Stimulated activated CD4-positive, alpha-beta T cell treated with anti-CD3 and anti-CD28 coated beads, Interleukin-12 subunit alpha, Interleukin-12 subunit beta, amount 100 ng/mL, for 48 hours (primary cell): ENCODE measurements around the gene CLK2.
"Not testable (repeated sequence)": the region's sequence is repeated elsewhere in the genome, so short reads cannot be mapped to it uniquely, and the experiment has no call there.

Experiments used
- DNase-seq, 3 donors: peaks; one replicate each; pipeline ENCODE4 v3.0.0-alpha.2; 2020; ENCODE audit warnings: low read depth in 2 of 3, low spot score in 1 of 3

CLK2 gene

GRCh38 chr1:155297384-155297783, 24.1 kb upstream of the CLK2 start:
- no peak for DNase-seq

DNA sequence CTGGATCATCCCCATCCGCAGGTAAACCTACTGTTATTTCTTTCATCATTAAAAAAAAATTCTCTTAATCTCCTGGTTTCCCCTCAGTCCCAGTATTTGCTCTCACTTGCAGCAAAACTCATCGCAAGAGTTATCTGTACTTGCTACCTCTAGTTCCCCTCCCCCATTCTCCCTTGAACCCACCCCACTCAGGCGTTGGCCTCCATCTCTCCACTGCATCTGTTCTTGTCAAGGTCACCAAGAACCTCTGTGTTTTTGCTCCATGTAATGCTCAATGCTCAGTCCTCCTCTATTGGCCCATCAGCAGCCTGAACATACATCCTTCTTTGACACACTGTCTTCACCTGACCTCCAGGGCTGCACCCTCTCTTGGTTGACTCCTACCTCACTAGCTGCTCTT, 23.4 kb upstream of the CLK2 start:
- DNase-seq = no peak

- DNase-seq = no peak
Observed at GRCh38 chr1:155295942-155296267, 22.6 kb upstream of the CLK2 start.

GRCh38 chr1:155295183-155295941, 22.1 kb upstream of the CLK2 start:
- no peak for DNase-seq

DNA sequence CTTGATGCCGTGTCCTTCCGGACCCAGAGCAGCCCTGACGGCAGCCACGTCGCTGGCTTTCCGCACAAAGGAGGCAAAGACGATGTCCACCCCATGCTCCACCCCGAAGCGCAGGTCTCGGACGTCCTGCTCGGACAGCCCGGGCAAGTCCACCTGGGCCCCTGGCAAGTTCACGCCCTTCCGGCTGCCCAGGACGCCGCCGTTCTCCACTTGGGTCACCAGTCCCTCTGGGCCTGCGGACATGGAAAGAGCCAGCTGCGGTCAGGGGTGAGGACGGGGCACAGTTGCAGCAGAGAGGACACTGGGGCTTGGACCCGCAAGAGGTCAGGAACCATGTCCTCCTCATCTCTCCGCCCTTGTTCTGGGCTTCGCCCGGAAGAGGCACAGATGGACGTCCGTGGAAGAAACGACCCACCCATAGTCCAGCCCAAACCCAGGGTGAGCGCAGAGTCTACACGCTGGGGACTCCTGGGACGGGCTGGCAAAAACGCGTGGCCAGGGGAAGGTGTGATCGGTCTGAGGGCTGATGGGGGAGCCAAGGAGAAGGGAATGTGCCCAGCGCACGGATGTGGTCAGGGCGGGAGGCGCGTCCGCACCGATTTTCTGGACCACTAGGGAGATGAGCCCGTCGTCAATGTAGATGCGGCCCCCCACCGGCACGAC, 21.3 kb upstream of the CLK2 start:
- DNase-seq = no peak

- DNase-seq = no peak
Observed at GRCh38 chr1:155293086-155293749, 19.9 kb upstream of the CLK2 start.

GRCh38 chr1:155291006-155291405, 17.7 kb upstream of the CLK2 start:
- DNase-seq = not testable (repeated sequence)

DNA sequence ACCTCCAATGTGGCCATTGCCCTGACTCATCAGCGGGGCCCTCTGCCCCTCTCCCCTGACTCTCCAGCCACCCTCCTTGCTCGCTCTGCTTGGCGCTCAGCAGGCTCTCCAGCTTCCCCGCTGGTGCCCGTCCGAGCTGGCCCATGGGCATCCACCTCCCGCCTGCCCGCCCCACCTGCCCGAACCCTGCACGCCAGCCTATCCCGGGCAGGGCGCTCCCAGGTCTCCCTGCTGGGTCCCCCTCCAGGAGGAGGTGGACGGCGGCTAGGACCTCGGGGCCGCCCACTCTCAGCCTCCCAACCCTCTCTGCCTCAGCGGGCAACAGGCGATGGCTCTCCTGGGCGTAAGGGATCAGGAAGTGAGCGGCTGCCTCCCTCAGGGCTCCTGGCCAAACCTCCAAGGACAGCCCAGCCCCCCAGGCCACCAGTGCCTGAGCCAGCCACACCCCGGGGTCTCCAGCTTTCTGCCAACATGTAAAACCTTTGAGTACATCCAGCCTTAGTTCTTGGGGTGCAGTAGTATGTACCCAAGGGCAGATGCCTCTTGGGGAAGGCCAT, 14.8 kb upstream of the CLK2 start:
- DNase-seq = no peak

DNA sequence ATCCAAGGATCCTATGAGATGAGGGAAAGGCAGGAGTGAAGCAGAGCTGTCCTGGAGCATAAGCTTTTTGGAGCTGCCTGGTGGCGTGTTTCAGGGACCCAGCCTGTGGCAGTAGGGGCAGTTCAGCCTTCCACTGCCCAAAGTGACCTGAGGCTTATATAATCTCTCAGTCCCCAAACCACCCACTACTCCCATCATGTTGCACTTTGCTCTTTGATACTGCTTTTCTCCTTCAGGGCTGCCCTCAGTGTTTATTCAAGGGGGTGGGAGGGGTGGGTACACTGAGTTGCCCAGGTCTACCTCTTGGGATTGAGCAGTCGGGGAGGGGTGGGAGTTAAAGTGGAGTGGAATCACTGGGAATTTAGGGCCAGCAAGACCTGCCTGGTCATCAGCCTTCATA, 13.2 kb upstream of the CLK2 start:
- DNase-seq = no peak

DNA sequence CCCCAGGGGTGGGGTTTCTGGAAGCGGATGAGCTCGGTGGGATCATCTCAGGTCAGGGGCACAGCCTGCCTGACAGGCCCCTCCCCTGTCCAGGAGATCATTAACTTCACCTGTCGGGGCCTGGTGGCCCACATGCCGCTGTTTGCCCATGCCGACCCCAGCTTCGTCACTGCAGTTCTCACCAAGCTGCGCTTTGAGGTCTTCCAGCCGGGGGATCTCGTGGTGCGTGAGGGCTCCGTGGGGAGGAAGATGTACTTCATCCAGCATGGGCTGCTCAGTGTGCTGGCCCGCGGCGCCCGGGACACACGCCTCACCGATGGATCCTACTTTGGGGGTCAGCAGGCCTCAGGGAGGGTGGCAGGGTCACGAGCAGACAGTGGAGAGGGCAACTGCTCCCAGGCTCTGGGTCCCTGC, 12.3 kb upstream of the CLK2 start:
- DNase-seq = no peak

GRCh38 chr1:155285063-155285462, 11.8 kb upstream of the CLK2 start:
- no peak for DNase-seq

DNA sequence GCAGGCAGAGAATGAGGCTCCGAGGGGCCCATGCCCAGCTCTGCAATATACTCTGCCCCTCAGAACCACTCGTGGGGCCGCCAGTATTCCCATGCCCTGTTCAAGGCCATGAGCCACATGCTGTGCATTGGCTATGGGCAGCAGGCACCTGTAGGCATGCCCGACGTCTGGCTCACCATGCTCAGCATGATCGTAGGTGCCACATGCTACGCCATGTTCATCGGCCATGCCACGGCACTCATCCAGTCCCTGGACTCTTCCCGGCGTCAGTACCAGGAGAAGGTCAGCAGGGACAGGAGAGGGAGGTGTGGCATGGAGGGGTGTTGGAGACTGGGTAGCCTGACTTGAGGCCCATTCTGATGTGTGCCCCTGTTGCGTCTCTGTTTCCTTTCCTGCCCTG, 11.2 kb upstream of the CLK2 start:
- no peak for DNase-seq

DNA sequence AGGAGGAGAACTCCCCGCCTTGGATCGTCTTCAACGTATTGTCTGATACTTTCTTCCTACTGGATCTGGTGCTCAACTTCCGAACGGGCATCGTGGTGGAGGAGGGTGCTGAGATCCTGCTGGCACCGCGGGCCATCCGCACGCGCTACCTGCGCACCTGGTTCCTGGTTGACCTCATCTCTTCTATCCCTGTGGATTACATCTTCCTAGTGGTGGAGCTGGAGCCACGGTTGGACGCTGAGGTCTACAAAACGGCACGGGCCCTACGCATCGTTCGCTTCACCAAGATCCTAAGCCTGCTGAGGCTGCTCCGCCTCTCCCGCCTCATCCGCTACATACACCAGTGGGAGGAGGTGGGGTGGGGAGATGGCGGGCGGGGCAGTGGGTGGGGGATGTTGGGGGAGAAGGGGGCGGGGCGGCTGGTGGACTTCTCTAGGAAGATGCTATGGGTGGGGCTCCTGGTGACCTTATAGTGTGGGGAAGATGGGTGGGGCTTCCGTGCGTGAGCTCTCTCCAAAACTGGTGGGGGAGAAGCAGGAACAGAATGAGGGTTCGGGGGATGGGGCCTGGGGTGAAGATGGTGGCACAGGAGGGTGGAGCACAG, 9.3 kb upstream of the CLK2 start:
- no peak for DNase-seq

DNA sequence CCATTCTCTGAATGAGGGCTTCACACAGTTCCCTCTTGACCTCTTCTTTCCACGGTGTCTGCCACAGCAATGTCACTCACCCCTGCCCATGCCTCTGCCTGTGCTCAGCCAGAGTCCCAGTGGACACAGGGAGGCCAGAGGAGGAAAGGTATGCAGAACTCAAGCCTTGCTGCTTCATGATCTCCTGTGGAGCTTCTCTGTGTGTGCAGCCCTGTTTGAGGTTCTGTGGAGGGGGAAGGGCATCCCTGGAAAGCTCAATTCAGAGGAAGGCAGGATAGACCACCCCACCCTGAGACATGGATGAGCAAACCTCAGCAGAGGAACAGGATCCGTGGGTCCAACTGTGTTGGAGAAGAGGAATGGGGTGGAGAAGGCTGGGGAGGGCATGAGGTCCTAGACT, 6.0 kb upstream of the CLK2 start:
- DNase-seq = no peak

- no peak for DNase-seq
Observed at GRCh38 chr1:155278689-155279160, 5.4 kb upstream of the CLK2 start.

DNA sequence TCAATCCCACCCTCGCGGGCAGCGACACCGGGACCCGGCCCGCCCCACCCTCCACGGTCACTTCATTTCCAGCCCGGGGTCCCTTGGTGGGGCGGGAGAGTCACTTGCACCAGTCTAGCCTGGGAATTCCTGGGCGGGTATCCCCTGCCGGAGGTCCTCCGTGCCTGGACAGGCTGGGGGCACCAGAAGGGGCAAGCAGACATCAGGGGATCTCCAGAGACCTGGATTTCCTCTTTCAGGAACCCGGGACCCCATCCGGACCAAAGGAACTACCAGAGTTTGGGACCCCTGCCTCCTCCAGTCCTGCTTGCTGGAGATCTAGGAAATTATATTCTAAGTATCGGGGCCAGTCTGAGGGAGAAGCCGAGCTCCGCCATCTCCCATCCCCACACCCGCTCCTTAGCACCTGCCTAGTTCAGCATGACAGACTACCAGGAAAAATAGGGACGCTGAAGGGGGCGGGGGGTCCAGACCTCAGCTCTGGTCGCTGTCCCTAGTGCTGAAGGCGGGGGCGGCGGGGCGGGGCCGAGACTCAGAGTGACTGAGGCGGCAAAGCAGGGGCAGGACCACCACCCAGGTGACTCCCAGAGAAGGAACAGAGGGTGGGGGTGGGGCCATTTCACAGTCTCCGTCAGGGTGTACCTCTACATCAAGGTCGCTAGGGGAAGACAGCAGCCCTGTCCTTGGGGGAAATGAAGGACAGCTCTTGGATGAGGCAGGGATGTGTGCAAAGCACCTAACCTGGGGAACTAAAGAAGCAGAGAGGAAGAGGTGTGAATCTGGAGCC, 4.8 kb upstream of the CLK2 start:
- peak; percentile 54 to 82 (median 63) for DNase-seq

GRCh38 chr1:155277070-155277901, 4.0 kb upstream of the CLK2 start, which contains the start of gene HCN3:
TSS of gene HCN3 (plus strand) at chr1:155277463. CDS start at chr1:155277591, 128 bp downstream.
- DNase-seq = peak; percentile 91 to 97 (median 96)

- peak in 1 of 3 donors; percentile 46 for DNase-seq
Observed at GRCh38 chr1:155272466-155273342, 600 bp downstream of the CLK2 start.

GRCh38 chr1:155269381-155269780, 3.9 kb downstream of the CLK2 start:
- no peak for DNase-seq
